ENCODE results near the gene CYTH3.

The CYTH3 gene

GRCh38 chr7:6279937-6280336 lies 7.5 kb upstream of the CYTH3 start:
- no peak for DNase-seq (ENCODE audit: low spot score)

DNA sequence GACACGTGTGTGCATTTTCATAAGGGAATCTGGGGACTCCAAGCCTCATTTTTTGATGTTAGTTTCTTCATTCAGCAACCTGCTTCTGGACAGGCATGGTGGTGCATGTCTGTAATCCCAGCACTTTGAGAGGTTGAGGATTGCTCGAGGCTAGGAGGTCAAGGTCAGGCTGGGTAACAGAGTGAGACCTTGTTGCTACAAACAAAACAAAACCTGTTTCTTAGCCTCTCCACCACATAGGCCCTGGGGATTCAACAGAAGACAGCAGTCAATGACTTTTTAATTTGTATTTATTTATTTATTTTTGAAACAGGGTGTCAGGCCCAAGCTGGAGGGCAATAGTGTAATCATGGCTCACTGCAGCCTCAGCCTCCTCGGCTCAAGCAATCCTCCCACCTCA lies 6.9 kb upstream of the CYTH3 start:
- no peak for DNase-seq (ENCODE audit: low spot score)

- DNase-seq (ENCODE audit: low spot score): no peak
Measured at GRCh38 chr7:6278749-6279310, 6.4 kb upstream of the CYTH3 start.

DNA sequence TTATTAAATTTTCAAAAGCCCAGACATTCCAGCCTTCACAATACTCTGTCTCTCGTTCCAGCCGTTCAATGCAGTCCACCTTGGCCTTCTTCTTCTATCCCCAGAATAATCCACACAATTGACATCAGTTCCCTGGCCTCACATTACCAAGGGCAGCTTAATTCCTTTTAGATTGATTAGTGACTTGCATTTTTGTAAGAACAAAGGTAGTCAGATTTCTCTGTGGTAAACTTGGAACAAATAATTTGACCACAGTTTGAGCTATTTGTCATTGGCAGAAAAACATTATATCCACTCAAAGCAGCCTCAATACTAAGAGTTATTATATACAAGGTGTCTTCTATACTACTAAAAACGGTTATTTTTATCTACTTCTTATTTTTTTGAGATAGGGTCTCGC lies 5.1 kb upstream of the CYTH3 start:
- no peak for DNase-seq (ENCODE audit: low spot score)

- DNase-seq (ENCODE audit: low spot score): no peak
Measured at GRCh38 chr7:6276911-6277408, 4.5 kb upstream of the CYTH3 start.

DNA sequence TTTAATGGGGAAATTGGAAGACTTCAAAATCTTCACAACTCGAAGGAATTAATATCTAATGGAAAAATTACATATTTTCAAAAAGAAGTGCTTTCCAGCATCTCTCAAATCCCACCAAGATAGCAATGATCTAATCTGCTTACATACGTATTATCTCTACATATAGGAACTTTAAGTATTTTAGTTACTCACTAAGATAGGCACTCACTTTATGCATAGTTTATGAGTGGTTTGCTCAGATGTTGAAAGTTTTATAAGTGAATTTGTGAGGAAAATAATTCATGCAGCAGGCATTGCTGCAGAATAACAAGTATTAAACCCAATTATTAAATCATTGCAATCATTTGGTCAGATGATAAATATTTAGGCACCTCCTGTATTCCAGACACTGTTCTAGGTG lies 2.3 kb upstream of the CYTH3 start:
- no peak for DNase-seq (ENCODE audit: low spot score)

GRCh38 chr7:6273917-6274630 lies 1.6 kb upstream of the CYTH3 start:
- no peak for DNase-seq (ENCODE audit: low spot score)

- no peak for DNase-seq (ENCODE audit: low spot score)
Measured at GRCh38 chr7:6273380-6273837, 985 bp upstream of the CYTH3 start.

DNA sequence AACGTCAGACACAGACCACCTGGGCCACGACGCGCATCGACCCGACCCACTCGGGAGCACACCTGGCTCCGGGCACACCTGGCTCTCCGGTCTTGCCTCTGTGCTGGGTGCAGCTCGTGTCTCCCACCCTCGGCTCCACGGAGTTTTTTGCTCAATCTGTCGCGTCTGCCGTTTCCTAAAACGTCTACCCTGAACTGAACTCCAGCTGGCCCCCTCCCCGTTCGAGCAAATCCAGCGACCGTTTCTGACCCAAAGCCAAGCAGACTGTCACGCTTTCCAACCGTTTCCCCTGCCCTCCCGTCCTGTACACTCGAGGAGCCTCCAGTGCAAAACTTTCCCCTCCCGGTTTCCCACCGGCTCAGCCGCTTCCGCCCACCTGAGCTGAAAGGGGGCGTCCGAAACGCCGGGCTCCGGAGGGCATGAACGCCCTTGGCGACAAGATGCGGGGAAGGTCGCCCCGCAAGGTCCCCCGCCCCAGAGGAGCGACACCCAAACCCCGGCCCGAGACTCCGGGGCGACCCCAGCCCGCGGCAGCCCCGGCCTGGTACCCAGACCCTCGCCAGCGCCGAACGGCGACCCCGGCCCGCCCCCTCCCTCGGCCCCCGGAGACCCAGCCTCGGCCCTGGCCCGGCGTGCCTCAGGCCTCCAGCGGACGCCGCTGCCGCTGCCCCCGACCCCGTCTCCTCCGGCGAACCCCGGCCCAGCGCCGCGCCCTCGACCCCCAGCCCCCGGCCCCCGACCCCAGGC lies 557 bp downstream of the CYTH3 start:
- DNase-seq (ENCODE audit: low spot score): peak; percentile 7

DNA sequence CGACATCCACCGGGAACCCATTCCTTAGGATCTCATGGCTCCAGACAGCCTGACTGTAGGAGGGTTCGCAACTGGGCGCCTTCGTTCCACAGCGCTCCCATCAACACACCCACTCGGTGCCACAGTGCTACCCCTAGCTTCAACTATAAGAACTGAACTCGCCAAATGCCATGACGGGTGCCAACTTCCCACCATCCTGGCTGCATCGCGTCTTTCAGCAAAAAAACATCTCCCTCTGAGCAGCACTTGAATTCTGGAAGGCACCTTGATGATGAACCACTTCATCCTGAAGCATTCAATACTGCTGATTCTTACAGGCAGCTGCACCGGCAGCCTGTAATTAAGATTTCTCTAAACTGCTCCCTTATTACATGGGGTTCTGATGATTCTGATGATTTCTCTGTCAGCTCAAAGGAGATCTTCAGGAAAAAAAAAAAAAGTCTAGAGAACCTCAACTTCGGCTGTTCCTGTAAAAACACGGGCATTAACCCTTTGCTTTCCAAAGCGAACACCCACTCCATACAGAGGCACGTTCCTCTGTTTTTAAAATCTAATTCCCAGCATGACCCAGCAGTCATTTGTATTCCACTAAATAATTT lies 1.3 kb downstream of the CYTH3 start:
- DNase-seq (ENCODE audit: low spot score): peak; percentile 64

DNA sequence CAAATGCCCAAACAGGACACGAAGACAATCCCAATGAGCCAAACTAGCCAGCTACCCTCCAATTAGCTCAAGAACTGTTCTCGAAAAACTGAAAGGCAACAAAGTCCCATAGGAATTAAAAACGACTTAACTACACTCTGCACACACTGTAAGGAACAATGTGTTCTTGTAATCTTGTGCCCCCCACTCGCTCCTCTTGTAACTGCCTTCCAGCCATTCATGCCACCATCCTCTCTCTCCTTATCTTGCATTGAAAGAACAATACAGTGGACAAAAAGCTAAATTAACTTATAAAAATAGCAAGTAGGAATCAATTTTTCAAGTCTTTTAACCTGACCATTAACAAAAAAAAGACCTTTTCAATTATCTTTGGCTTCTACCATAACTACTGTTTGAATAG lies 2.9 kb downstream of the CYTH3 start:
- DNase-seq (ENCODE audit: low spot score): no peak

GRCh38 chr7:6268907-6269306 lies 3.5 kb downstream of the CYTH3 start:
- DNase-seq (ENCODE audit: low spot score): no peak

DNA sequence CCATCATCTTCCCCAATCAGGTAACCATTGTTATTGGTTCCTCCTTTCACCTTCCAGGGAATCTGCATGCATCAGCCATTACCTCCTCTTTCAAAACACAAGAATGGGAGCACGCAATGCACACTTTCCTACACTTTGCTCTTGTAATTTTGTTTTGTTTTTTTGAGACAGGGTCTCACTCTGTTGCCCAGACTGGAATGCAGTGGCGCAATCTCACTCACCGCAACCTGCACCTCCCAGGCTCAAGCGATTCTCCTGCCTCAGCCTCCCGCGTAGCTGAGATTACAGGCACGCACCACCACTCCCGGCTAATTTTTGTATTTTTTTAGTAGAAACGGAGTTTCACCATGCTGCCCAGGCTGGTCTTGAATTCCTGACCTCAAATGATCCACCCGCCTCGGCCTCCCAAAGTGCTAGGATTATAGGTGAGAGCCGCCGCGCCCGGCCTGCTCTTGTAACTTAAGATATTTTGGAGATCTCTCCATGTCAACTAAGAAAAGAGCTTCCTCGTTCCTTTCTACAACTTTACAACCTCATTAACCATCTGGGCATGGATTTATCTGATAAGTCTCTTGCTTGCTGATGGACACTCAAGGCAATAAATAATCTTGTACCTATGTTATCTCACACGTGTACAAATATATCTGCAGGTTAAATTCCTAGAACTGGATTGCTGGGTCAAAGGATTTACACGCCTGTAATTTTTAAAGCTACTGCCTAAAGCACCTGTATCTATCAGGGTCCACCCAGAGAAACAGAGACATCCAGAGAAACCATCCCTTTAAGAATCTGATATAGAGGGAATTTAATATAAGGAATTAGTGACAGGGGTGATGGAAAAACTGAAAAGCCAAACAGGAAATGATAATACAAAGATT lies 4.2 kb downstream of the CYTH3 start:
- no peak for DNase-seq (ENCODE audit: low spot score)

DNA sequence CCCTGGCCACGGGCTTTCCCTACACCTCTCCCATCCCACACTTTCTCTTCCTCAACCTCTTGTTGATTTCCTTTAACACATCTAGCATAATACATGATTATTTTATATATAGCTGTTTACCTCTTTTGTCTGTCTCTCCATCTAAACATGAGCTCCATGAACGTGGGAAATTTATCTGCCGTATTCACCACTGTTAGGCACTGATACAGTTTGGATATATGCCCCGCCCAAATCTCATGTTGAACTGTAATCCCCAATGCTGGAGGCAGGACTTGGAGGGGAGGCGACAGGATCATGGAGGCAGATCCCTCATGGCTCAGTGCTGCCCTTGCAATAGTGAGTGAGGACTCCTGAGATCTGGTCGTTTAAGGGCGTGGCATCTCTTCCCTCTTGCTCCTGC lies 5.7 kb downstream of the CYTH3 start:
- DNase-seq (ENCODE audit: low spot score): no peak

GRCh38 chr7:6262221-6262620 lies 10.2 kb downstream of the CYTH3 start:
- no peak for DNase-seq (ENCODE audit: low spot score)

DNA sequence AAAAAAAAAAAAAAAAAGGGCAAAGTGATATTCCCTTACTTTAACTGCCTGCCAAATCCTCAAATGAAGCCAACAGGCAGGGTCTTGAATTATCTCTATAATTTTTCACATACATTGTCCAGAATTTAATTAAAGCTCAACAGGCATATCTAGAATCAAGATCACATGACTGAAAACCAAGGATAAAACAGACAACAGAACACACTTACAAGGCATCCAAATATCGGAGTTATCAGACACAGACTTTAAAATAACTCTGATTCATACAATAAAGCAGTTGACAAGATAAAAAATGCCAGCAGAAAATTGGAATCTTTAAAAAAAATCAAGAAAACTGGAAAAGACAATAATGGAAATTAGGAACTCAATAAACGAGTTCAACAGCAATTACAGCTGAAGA lies 10.7 kb downstream of the CYTH3 start:
- DNase-seq (ENCODE audit: low spot score): no peak

- DNase-seq (ENCODE audit: low spot score): no peak
Measured at GRCh38 chr7:6260291-6261187, 11.9 kb downstream of the CYTH3 start.

DNA sequence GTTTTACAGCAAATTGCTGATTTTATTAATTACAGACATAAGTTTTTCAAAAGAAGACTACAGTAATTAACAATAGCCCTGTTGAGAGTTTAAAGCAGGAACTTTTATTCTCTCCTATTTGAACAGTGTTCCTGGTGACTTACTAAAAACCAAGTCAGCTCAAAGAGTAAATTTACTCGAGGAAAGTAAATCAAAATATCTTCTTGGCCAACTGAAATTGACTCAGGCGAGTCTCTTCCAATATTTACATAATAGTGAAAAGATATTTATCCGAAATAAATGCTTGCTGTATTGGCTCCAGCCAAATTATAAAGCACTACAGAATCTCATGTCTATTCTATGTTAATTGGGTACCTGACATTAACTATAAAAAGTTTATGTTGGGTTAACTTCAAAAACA lies 13.2 kb downstream of the CYTH3 start:
- no peak for DNase-seq (ENCODE audit: low spot score)

GRCh38 chr7:6258440-6259182 lies 13.8 kb downstream of the CYTH3 start:
- no peak for DNase-seq (ENCODE audit: low spot score)

DNA sequence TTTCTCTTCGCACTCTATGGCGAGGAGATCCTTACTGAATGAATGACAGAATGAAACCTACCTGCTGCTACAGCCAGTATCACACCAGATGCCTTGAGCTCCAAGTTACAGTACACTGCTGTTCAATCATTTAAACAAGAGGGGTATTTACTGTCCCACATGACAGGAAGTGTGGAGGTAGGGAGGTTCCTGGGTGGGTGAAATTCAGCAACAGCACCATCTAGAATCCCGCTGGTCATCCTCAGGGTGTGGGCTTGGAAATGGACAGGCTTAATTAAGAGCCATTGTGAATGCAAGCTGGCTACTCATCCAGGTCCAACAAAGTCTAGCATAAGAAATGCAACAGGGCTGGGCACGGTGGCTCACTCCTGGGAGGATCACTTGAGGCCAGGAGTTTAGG lies 14.7 kb downstream of the CYTH3 start:
- no peak for DNase-seq (ENCODE audit: low spot score)
